ENCODE data around the gene SV2B.

- TF ChIP-seq EZH2phosphoT487 (IDR thresholded peaks at IDR 0.05; ENCODE audit: low read depth, severe bottlenecking, unreplicated experiment) (no peak), CTCF (IDR thresholded peaks at IDR 0.05; ENCODE audit: poor library complexity) (no peak)
Measured at GRCh38 chr15:91209318-91209717, 109.3 kb downstream of the SV2B start.
